Measurements from ENCODE around the gene ENTPD2.
"Not testable (repeated sequence)": the region's sequence is repeated elsewhere in the genome, so short reads cannot be mapped to it uniquely, and the experiment has no call there.

Gene ENTPD2

GRCh38 chr9:137004285-137004684 lies 49.6 kb downstream of the ENTPD2 start:
- in situ Hi-C loops (cut with MboI; ENCODE audit: low sequenced_read_pairs) = not testable (repeated sequence)

- in situ Hi-C loops (cut with MboI; ENCODE audit: low sequenced_read_pairs) = no loop called here
These were observed 51.2 kb downstream of the ENTPD2 start for GRCh38 chr9:137002646-137003041.

- in situ Hi-C loops (cut with MboI; ENCODE audit: low sequenced_read_pairs) = no loop called here
These were observed 51.8 kb downstream of the ENTPD2 start for GRCh38 chr9:137001857-137002645.

- in situ Hi-C loops (cut with MboI; ENCODE audit: low sequenced_read_pairs) = no loop called here
These were observed 53.5 kb downstream of the ENTPD2 start for GRCh38 chr9:137000177-137000930.

Measured in hTERT RPE-1 (cell line).